Islet of Langerhans (tissue), 1 donor: ENCODE results near the gene ARHGAP15.

Source experiments
- FAIRE-seq: peaks from one replicate; lab custom pipeline; 2011; peaks lifted over from hg19 to GRCh38; lab: Jason Lieb, UNC

ARHGAP15 gene

GRCh38 chr2:143726151-143726845 lies 597.1 kb downstream of the ARHGAP15 start:
- FAIRE-seq = no peak

GRCh38 chr2:143728498-143728897 lies 599.3 kb downstream of the ARHGAP15 start:
- no peak for FAIRE-seq

- FAIRE-seq = no peak
Measured at GRCh38 chr2:143729296-143729814, 600.1 kb downstream of the ARHGAP15 start.

GRCh38 chr2:143730155-143730952 lies 601.1 kb downstream of the ARHGAP15 start:
- no peak for FAIRE-seq

- no peak for FAIRE-seq
Measured at GRCh38 chr2:143730953-143731260, 601.7 kb downstream of the ARHGAP15 start.

GRCh38 chr2:143732076-143732475 lies 602.9 kb downstream of the ARHGAP15 start:
- no peak for FAIRE-seq

GRCh38 chr2:143732871-143733270 lies 603.7 kb downstream of the ARHGAP15 start:
- FAIRE-seq = no peak

- no peak for FAIRE-seq
Measured at GRCh38 chr2:143734507-143734906, 605.3 kb downstream of the ARHGAP15 start.

- no peak for FAIRE-seq
Measured at GRCh38 chr2:143736904-143737303, 607.7 kb downstream of the ARHGAP15 start.

GRCh38 chr2:143740431-143740830 lies 611.2 kb downstream of the ARHGAP15 start:
- no peak for FAIRE-seq

GRCh38 chr2:143741205-143741604 lies 612.0 kb downstream of the ARHGAP15 start:
- no peak for FAIRE-seq

- no peak for FAIRE-seq
Measured at GRCh38 chr2:143742581-143742980, 613.4 kb downstream of the ARHGAP15 start.

- FAIRE-seq = no peak
Measured at GRCh38 chr2:143744114-143744513, 614.9 kb downstream of the ARHGAP15 start.

- no peak for FAIRE-seq
Measured at GRCh38 chr2:143745060-143745459, 615.8 kb downstream of the ARHGAP15 start.

GRCh38 chr2:143754742-143755141 lies 625.5 kb downstream of the ARHGAP15 start:
- no peak for FAIRE-seq

GRCh38 chr2:143758629-143759330 lies 629.6 kb downstream of the ARHGAP15 start:
- FAIRE-seq = no peak

- FAIRE-seq = no peak
Measured at GRCh38 chr2:143759455-143759854, 630.2 kb downstream of the ARHGAP15 start.

- no peak for FAIRE-seq
Measured at GRCh38 chr2:143762176-143762928, 633.1 kb downstream of the ARHGAP15 start.

GRCh38 chr2:143764261-143764660 lies 635.0 kb downstream of the ARHGAP15 start:
- no peak for FAIRE-seq

GRCh38 chr2:143764706-143765105 lies 635.5 kb downstream of the ARHGAP15 start:
- no peak for FAIRE-seq

GRCh38 chr2:143768991-143769390 lies 639.8 kb downstream of the ARHGAP15 start:
- no peak for FAIRE-seq

GRCh38 chr2:143771939-143772338 lies 642.7 kb downstream of the ARHGAP15 start:
- no peak for FAIRE-seq
